RPMI8226 (cell line): ENCODE measurements around the gene HMGCS1.
"Not testable (repeated sequence)": the region's sequence is repeated elsewhere in the genome, so short reads cannot be mapped to it uniquely, and the experiment has no call there.

Experiments
- DNase-seq: peaks from one replicate; pipeline ENCODE4 v3.0.0-alpha.2; 2015

HMGCS1 gene

DNA sequence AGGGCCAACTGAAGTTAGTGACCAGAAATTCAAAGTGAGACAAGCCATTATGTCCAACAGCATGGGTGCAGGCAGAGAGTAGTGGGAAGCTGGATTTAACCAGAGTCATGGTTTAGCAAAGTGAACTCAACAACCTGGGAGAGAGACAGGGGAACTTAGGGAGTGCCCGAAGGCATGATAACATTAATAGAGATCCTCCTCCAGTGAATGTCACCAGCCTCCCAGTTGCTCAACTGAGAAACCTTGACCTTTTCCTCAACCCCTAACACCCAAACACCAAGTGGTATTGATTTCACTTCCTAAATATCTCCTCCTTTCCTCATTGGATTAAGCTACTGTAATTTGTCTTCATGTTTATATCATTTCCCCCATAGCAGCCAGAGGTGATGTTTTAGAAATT, 42.6 kb downstream of the HMGCS1 start:
- no peak for DNase-seq

- DNase-seq, result no peak
These were observed 44.9 kb downstream of the HMGCS1 start for GRCh38 chr5:43268188-43268820.

DNA sequence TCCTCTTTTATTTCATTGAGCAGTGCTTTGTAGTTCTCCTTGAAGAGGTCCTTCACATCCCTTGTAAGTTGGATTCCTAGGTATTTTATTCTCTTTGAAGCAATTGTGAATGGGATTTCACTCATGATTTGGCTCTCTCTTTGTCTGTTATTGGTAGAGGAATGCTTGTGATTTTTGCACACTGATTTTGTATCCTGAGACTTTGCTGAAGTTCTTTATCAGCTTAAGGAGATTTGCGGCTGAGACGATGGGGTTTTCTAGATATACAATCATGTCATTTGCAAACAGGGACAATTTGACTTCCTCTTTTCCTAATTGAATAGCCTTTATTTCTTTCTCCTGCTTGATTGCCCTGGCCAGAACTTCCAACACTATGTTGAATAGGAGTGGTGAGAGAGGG, 50.9 kb downstream of the HMGCS1 start:
- DNase-seq, result not testable (repeated sequence)

- no peak for DNase-seq
These were observed 55.1 kb downstream of the HMGCS1 start for GRCh38 chr5:43258116-43258515.

DNA sequence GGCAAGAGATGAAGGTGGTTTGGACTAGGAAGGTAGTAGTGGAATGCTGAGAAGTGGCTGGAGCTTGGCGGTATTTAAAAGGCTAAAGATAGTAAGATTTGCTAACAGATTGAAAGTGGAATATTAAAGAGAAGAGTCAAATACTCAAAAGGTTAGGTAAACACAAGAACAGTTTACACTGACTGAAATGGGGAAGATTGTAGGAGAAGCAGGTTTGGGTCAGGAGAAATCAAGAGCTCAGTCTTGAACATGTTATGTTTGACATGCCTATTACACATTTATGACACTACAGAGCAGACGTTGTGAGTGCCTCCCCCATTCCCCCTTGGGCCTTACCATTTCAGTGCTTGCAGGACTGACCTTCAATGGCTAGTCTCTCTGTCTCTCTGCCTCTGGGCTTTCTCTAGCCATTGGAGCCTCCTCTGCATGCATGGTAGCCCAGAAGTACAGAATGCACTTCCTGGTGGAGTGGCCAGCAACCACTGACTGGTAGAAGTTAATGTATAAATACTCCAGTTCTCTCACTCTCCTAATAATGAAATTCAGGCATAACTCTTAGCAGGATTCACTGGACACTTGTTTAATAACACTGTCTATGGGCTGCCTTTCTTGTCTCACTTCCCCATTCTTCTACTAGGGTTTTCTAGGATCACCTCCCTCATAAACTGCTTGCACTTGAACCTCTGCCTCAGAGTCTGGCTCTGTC, 56.8 kb downstream of the HMGCS1 start:
- no peak for DNase-seq

DNA sequence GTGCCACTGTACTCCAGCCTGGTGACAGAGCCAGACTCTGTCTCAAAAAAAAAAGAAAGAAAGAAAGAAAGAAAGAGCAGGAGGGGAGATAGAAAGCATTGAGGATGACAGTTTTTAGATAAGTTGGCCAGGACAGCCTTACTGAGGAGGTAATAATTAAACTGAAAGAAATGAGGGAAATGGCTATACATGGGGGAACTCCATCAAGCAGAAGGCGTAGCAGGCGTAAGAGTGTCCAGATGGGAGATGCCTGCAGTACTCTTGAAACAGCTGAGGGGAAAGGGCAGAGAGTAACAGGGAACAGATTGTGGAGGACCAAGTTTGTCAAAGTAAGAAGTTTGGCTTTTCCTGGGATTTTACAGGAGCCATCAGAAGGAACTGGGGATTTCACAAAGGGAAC, 57.5 kb downstream of the HMGCS1 start:
- DNase-seq, result no peak

GRCh38 chr5:43251754-43252153, 61.5 kb downstream of the HMGCS1 start:
- DNase-seq, result no peak

GRCh38 chr5:43245724-43246385, 67.4 kb downstream of the HMGCS1 start:
- no peak for DNase-seq

- DNase-seq, result no peak
These were observed 68.2 kb downstream of the HMGCS1 start for GRCh38 chr5:43244823-43245565.

DNA sequence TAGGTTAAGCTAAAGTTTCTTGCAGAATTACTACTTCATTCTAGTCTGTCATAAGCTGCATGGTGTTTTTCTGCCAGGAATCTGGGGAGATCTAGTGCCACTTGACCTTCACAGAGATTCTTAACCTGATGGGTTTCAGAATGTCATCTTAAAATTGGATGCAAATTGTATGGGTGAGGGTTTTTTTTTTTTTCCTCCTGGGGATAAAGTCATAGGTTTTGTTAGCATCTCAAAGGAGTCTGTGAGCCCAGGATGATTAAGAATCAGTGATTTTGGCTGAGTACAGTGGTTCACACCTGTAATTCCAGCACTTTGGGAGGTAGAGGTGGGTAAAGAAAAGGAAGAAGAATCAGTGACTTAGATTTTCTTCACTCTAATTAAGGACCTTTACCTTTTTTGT, 69.9 kb downstream of the HMGCS1 start:
- DNase-seq, result no peak

- no peak for DNase-seq
These were observed 71.0 kb downstream of the HMGCS1 start for GRCh38 chr5:43242196-43242595.
